Gastroesophageal sphincter (tissue), 3 donors: ENCODE results near the gene KRTAP5-1.

Source experiments
- EP300 ChIP-seq: sonication (generic); formaldehyde crosslinking; IDR thresholded peaks from one replicate; pipeline ENCODE4 v1.6.1; 2017; ENCODE audit warnings: antibody characterized with exemption, mild to moderate bottlenecking
- POLR2A ChIP-seq, 2 donors: fragments of 450-650 bp; IDR thresholded peaks; one replicate each; pipeline ENCODE4 v1.6.1; 2017; ENCODE audit warnings: antibody characterized with exemption in 2 of 2, mild to moderate bottlenecking in 2 of 2, moderate library complexity in 1 of 2
- POLR2AphosphoS5 ChIP-seq: sonication (generic); formaldehyde crosslinking; IDR thresholded peaks from one replicate; pipeline ENCODE4 v1.6.1; 2017; ENCODE audit warnings: antibody characterized with exemption
- TF ChIP-seq, protein P1 (sequence below), 4 experiments: fragments of 200-600 bp in 2 of 4; fragments of 450-650 bp in 2 of 4; sonication (generic) in 1 of 4; IDR thresholded peaks; one replicate each; pipeline ENCODE4 v1.5.1; 2017 to 2019; ENCODE audit warnings: antibody characterized with exemption in 4 of 4, mild to moderate bottlenecking in 2 of 4, moderate library complexity in 2 of 4

DNA sequence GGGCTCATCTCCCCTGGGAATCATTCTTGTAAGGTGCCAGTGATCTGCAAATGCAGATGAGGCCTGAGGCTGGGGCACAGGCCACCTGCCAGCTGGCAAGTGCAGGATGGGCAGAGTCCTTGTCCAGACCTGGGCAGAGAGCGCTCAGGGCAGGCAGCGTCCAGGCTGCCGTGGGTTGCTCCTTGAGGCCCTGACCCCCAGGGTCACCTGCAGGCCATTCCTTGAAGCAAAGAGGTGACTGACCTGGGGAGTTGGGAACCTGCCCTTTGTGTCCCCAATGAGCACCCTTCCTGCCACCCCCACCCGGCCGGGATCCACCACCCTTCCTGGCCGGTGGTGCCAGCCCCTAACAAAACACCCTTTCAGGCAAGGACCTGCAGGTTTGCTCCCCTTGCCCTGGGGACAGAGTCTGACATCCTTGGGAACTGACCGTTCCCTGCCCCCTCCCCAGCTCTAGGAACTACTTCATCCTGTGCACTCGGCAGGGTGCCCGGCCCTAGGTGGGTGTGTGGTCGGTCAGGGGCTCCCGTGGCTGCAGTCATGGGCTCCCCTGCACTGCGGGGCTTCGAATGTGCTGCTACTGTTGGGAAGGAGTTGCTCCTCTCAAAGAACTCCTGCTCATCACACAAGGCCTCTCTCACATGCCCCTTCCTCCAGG, 41.3 kb downstream of the KRTAP5-1 start:
- TF ChIP-seq, protein P1, sequence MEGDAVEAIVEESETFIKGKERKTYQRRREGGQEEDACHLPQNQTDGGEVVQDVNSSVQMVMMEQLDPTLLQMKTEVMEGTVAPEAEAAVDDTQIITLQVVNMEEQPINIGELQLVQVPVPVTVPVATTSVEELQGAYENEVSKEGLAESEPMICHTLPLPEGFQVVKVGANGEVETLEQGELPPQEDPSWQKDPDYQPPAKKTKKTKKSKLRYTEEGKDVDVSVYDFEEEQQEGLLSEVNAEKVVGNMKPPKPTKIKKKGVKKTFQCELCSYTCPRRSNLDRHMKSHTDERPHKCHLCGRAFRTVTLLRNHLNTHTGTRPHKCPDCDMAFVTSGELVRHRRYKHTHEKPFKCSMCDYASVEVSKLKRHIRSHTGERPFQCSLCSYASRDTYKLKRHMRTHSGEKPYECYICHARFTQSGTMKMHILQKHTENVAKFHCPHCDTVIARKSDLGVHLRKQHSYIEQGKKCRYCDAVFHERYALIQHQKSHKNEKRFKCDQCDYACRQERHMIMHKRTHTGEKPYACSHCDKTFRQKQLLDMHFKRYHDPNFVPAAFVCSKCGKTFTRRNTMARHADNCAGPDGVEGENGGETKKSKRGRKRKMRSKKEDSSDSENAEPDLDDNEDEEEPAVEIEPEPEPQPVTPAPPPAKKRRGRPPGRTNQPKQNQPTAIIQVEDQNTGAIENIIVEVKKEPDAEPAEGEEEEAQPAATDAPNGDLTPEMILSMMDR (IDR thresholded peaks at IDR 0.05), result no peak
- TF ChIP-seq POLR2AphosphoS5 (no peak), POLR2A (IDR thresholded peaks at IDR 0.05) (no peak), EP300 (no peak)
